ENCODE measurements around the gene TBX6. TPM values are rescaled to one million over a fixed set of nuclear protein-coding genes. Genes with fewer than 3 reads are reported as not detected.

The TBX6 gene
- total RNA-seq, 1 experiment from 2014 or later, result 0.46 TPM

GRCh38 chr16:30083216-30084055 is 8.3 kb downstream of the TBX6 start:
- POLR2A ChIA-PET, result no interaction called here
- H3K36me3 ChIP-seq (ENCODE audit: control insufficient read depth, insufficient read depth, low read length), result peaks cover 9% of the 10 kb centered on the region

GRCh38 chr16:30082545-30083090 is 9.1 kb downstream of the TBX6 start:
- intact Hi-C loops (cut with micrococcal nuclease; ENCODE audit: unreplicated experiment) (no loop called here), in situ Hi-C loops (cut with HindIII; ENCODE audit: low pct_unique_long_range_greater_than_20kb, low sequenced_read_pairs) (no loop called here)
- ATAC-seq (no peak), DNase-seq (ENCODE audit: low read depth, low spot score) (no peak)
- Histone ChIP-seq H3K4me3 (ENCODE audit: low read depth in 2 of 2, low read length in 2 of 2) (no peak overlapping the region), H3K27me3 (ENCODE audit: control insufficient read depth, insufficient read depth, low read length) (no peaks in the 10 kb centered on the region), H3K9me3 (ENCODE audit: control insufficient read depth, insufficient read depth, low read depth, low read length) (no peaks in the 10 kb centered on the region), H3K27ac (ENCODE audit: low read length) (no peak overlapping the region), H3K4me1 (ENCODE audit: control insufficient read depth, insufficient read depth, low read length) (0 out of 2 replicates have a peak, but pooled peaks cover 5% of the 10 kb centered on the region), H3K36me3 (ENCODE audit: control insufficient read depth, insufficient read depth, low read length) (peaks cover 9% of the 10 kb centered on the region)
- ChIA-PET CTCF (no interaction called here), POLR2A (no interaction called here)
- no TSS peak for BruUV-seq (replicated peaks)
- TF ChIP-seq SIN3A (IDR thresholded peaks at IDR 0.05; ENCODE audit: borderline replicate concordance, insufficient read depth, low read depth, low read length) (no peak), REST (IDR thresholded peaks at IDR 0.05; ENCODE audit: insufficient read depth in 1 of 2, low read depth in 2 of 2, low read length in 1 of 2) (no peak), TCF7L2 (IDR thresholded peaks at IDR 0.05; ENCODE audit: low read depth, low read length) (no peak), CTCF (IDR thresholded peaks at IDR 0.05) (no peak; the same call in 1 of the 2 replicates)

More at GRCh38 chr16:30083216-30084055, 8.3 kb downstream of the TBX6 start:
- in situ Hi-C loops (cut with HindIII; ENCODE audit: low pct_unique_long_range_greater_than_20kb, low sequenced_read_pairs), result no loop called here
- H3K4me3 ChIP-seq (ENCODE audit: low read depth in 2 of 2, low read length in 2 of 2), result no peak overlapping the region
- H3K9me3 ChIP-seq (ENCODE audit: control insufficient read depth, insufficient read depth, low read depth, low read length), result no peaks in the 10 kb centered on the region
- peak; percentile 14; the same call in 1 of the 2 replicates for ATAC-seq
- H3K27ac ChIP-seq (ENCODE audit: low read length), result no peak overlapping the region
- BruUV-seq (replicated peaks), result no TSS peak
- no peak for DNase-seq (ENCODE audit: low read depth, low spot score)
- intact Hi-C loops (cut with micrococcal nuclease; ENCODE audit: unreplicated experiment), result no loop called here
- H3K27me3 ChIP-seq (ENCODE audit: control insufficient read depth, insufficient read depth, low read length), result no peaks in the 10 kb centered on the region
- H3K4me1 ChIP-seq (ENCODE audit: control insufficient read depth, insufficient read depth, low read length), result no peaks in the 10 kb centered on the region
- TF ChIP-seq SIN3A (IDR thresholded peaks at IDR 0.05; ENCODE audit: borderline replicate concordance, insufficient read depth, low read depth, low read length) (no peak), POLR2AphosphoS5 (IDR thresholded peaks at IDR 0.05; ENCODE audit: low read depth, low read length) (no peak), REST (IDR thresholded peaks at IDR 0.05; ENCODE audit: insufficient read depth in 1 of 2, low read depth in 2 of 2, low read length in 1 of 2) (no peak), CTCF (IDR thresholded peaks at IDR 0.05) (no peak)
- CTCF ChIA-PET, result no interaction called here
